NCI-H69 (cell line): Measurements from ENCODE around the gene FBLIM1.
A peak's percentile ranks its signal among the peaks of the same experiment; 100 is the strongest.
"Not testable (repeated sequence)": the region's sequence is repeated elsewhere in the genome, so short reads cannot be mapped to it uniquely, and the experiment has no call there.

Experiments
- DNase-seq: peaks from one replicate; lab custom pipeline; 2025; lab: John Stamatoyannopoulos, UW

Gene FBLIM1

GRCh38 chr1:15810073-15810472 lies 51.5 kb downstream of the FBLIM1 start:
- DNase-seq, result no peak

- DNase-seq, result no peak
Measured at GRCh38 chr1:15816674-15817073, 58.1 kb downstream of the FBLIM1 start.

GRCh38 chr1:15820478-15820877 lies 61.9 kb downstream of the FBLIM1 start:
- DNase-seq, result no peak

- DNase-seq, result no peak
Measured at GRCh38 chr1:15825800-15826199, 67.2 kb downstream of the FBLIM1 start.

- DNase-seq, result peak; percentile 6
Measured at GRCh38 chr1:15826810-15827507, 68.4 kb downstream of the FBLIM1 start.

- not testable (repeated sequence) for DNase-seq
Measured at GRCh38 chr1:15827567-15827966, 69.0 kb downstream of the FBLIM1 start.

GRCh38 chr1:15828931-15829330 lies 70.3 kb downstream of the FBLIM1 start:
- DNase-seq, result not testable (repeated sequence)

GRCh38 chr1:15830258-15830657 lies 71.7 kb downstream of the FBLIM1 start:
- DNase-seq, result no peak

- DNase-seq, result peak; percentile 72
Measured at GRCh38 chr1:15833069-15833679, 74.6 kb downstream of the FBLIM1 start.

- DNase-seq, result peak; percentile 72
Measured at GRCh38 chr1:15833842-15834405, 75.3 kb downstream of the FBLIM1 start.

GRCh38 chr1:15834406-15835204 lies 76.0 kb downstream of the FBLIM1 start:
- peak; percentile 93 for DNase-seq

- peak; percentile 72 for DNase-seq
Measured at GRCh38 chr1:15835205-15835740, 76.7 kb downstream of the FBLIM1 start.

- DNase-seq, result peak; percentile 98
Measured at GRCh38 chr1:15835741-15836510, 77.3 kb downstream of the FBLIM1 start.
